Mucosa of rectum (tissue), 2 donors: Measurements from ENCODE around the gene TSC22D1.
A peak's percentile ranks its signal among the peaks of the same experiment; 100 is the strongest.

Experiments used
- H3K27ac ChIP-seq, 2 donors: one replicate each; pipeline ENCODE4 v1.7.0; 2013; ENCODE audit warnings: inconsistent platforms in 2 of 2, low read depth in 2 of 2, low read length in 2 of 2
- H3K27me3 ChIP-seq, 2 donors: one replicate each; pipeline ENCODE4 v1.7.0; 2013; ENCODE audit warnings: low read length in 2 of 2; ENCODE audit not compliant: control insufficient read depth in 2 of 2, insufficient read depth in 2 of 2
- H3K36me3 ChIP-seq, 2 donors: one replicate each; pipeline ENCODE4 v1.7.0; 2013; ENCODE audit warnings: low read length in 2 of 2; ENCODE audit not compliant: control insufficient read depth in 2 of 2, insufficient read depth in 2 of 2
- H3K4me1 ChIP-seq, 2 donors: one replicate each; pipeline ENCODE4 v1.7.0; 2013; ENCODE audit warnings: low read length in 2 of 2, mild to moderate bottlenecking in 1 of 2; ENCODE audit not compliant: control insufficient read depth in 2 of 2, insufficient read depth in 2 of 2
- H3K4me3 ChIP-seq, 2 donors: one replicate each; pipeline ENCODE4 v1.7.0; 2013; ENCODE audit warnings: low read length in 2 of 2
- H3K9ac ChIP-seq, 2 donors: one replicate each; pipeline ENCODE4 v1.7.0; 2013; ENCODE audit warnings: low read length in 2 of 2, low read depth in 1 of 2, mild to moderate bottlenecking in 1 of 2
- H3K9me3 ChIP-seq, 2 donors: one replicate each; pipeline ENCODE4 v1.7.0; 2013; ENCODE audit warnings: low read length in 2 of 2; ENCODE audit not compliant: control insufficient read depth in 2 of 2
- donor health status: healthy.
- donor health status: Normal muscosa, but diverticular disease.

TSC22D1 gene

DNA sequence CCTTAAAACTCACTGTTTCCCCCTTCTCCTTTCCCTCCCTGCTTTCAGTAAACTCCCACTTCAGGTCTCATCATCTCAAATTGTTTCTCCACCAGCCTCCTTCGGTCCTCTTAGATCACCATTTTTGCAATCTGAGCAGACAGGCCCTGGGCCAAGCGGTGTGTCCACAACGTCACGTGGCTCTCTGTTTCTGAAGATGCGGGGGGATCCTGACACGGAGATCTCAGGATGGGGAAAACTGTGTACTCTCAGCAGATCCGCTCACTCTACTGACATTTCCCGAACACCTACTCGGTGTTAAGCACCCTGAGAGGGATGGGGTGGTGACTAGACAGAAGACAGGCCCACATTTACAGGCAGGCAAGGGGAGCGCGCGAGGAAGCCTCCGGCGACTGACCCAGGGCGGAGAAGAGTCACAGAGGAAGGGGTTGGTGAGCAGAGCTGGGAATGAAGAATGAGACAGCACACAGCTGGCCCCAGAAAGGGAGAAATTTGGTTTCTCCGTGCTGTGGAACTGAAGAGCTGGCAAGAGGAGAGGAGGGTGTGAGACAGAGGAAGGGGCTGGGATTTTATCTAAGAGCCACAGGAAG is 163.7 kb downstream of the TSC22D1 start:
- Histone ChIP-seq H3K36me3 (no peaks in the 10 kb centered on the region), H3K4me1 (peaks cover 0 to 6% of the 10 kb centered on the region in 2 donors), H3K4me3 (no peak overlapping the region), H3K27ac (no peak overlapping the region), H3K27me3 (no peaks in the 10 kb centered on the region), H3K9me3 (no peaks in the 10 kb centered on the region), H3K9ac (peak overlapping the region in 1 of 2 donors; percentile 31)

DNA sequence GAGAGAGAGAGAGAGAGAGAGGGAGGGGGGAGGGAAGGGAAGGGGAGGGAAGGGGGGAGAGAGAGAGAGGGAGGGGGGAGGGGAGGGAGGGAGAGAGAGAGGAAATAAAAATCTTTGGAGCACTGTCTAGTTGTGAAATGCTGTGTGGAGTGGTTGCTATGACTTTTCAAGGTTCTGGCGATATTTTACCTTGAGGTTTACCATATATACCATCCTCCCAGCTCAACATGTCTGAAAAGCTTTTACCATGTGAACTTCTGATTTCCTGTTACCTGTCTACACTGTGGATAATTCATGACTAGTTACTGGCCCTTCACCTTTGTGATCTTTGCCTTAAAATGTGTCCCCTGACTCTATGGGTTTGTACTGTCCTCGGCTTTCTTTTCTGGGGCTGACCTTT is 164.3 kb downstream of the TSC22D1 start:
- H3K4me1 ChIP-seq: peaks cover 0 to 6% of the 10 kb centered on the region in 2 donors
- no peaks in the 10 kb centered on the region for H3K9me3 ChIP-seq
- no peaks in the 10 kb centered on the region for H3K36me3 ChIP-seq
- H3K9ac ChIP-seq: no peak overlapping the region
- H3K27ac ChIP-seq: no peak overlapping the region
- peaks cover 0 to 2% of the 10 kb centered on the region in 2 donors for H3K27me3 ChIP-seq
- no peak overlapping the region for H3K4me3 ChIP-seq

DNA sequence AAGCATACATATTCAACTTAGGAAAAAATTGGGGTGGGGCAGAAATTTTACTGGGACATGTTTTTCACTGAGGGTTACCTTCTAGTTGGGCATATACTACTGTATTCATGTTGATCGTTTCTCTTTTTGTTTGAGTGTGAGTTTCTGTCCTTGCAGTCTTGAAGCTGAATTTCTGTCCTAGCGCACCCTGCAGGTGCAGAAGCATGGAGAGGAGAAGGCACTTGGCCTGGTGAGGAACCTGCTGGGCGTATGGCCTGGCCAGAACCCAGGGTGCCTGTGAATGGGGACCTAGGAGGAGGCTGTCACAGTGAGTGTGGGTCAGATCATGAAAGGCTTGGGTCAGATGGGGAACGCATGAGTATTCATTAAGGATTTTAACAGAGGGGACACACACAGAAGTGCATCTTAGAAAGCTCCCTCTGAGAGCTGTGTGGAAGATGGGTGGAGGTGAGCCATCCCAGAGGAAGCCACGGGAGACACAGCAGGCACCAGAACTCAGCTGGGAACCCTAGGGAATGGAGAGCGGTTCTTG is 165.7 kb downstream of the TSC22D1 start:
- Histone ChIP-seq H3K9me3 (no peaks in the 10 kb centered on the region), H3K36me3 (no peaks in the 10 kb centered on the region), H3K27ac (no peak overlapping the region), H3K4me3 (no peak overlapping the region), H3K4me1 (peaks cover 6 to 14% of the 10 kb centered on the region in 2 donors), H3K27me3 (peaks cover 0 to 6% of the 10 kb centered on the region in 2 donors), H3K9ac (no peak overlapping the region)

DNA sequence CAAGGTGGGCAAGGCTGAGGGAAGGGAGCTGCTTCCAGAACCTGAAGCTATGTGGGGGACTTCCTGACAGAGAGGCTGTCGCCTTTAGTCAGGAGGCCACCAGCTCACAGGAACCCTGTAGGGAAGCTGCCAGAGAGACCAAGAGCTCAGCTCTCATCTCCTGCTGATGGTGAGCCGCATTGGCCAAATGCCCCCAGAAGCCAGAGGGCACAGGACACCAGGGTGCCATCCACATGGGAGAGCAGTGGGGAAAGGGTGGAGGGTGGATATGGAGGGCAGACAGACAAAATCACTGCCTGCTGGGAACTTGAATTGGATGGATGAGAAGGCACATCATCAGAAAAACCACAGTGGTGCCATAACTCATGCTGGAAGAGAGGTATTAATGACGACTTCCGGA is 166.5 kb downstream of the TSC22D1 start:
- no peak overlapping the region for H3K4me3 ChIP-seq
- no peaks in the 10 kb centered on the region for H3K9me3 ChIP-seq
- H3K27ac ChIP-seq: no peak overlapping the region
- no peaks in the 10 kb centered on the region for H3K36me3 ChIP-seq
- H3K4me1 ChIP-seq: peaks cover 6 to 17% of the 10 kb centered on the region in 2 donors
- H3K27me3 ChIP-seq: peaks cover 0 to 6% of the 10 kb centered on the region in 2 donors
- H3K9ac ChIP-seq: no peak overlapping the region

DNA sequence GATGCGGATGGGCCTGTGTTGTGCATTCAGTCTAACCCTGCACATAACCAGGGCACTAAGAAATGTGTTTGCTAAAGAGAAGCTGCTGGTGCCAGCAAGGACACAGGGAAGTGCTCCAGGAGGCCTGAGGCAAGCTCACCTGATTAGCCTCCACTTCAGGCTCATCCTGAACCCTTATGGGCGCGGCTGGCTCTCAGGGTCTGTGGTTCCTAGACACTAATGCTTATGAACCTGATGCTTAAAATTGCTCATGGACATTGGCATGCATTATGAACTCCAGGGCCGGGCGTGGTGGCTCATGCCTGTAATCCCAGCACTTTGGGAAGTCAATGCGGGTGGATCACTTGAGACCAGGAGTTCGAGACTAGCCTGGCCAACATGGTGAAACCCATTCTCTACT is 168.2 kb downstream of the TSC22D1 start:
- no peaks in the 10 kb centered on the region for H3K36me3 ChIP-seq
- H3K4me3 ChIP-seq: no peak overlapping the region
- H3K4me1 ChIP-seq: peaks cover 15 to 27% of the 10 kb centered on the region in 2 donors
- peaks cover 0 to 6% of the 10 kb centered on the region in 2 donors for H3K27me3 ChIP-seq
- H3K27ac ChIP-seq: no peak overlapping the region
- no peaks in the 10 kb centered on the region for H3K9me3 ChIP-seq
- H3K9ac ChIP-seq: no peak overlapping the region

DNA sequence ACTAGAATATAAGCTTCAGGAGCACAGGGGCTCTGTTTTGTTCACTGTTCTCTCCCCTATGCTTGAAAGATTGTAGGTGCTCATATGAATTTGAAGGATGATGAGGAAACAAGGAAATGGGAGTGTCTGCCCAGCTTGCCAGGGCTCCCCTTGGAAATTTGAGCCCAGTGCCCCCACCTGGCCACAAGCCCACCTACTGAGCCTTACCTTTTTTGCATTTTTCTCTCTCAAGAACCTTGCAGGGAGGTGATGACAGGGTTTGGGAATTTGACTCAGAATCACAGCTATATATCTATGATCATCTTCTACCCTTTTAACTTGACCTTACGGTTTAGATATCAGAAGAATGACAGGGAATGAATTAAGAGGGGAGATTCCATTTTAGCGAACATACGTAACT is 168.8 kb downstream of the TSC22D1 start:
- peaks cover 0 to 6% of the 10 kb centered on the region in 2 donors for H3K27me3 ChIP-seq
- H3K9ac ChIP-seq: no peak overlapping the region
- no peaks in the 10 kb centered on the region for H3K9me3 ChIP-seq
- H3K27ac ChIP-seq: no peak overlapping the region
- no peak overlapping the region for H3K4me3 ChIP-seq
- H3K4me1 ChIP-seq: peaks cover 17 to 27% of the 10 kb centered on the region in 2 donors
- H3K36me3 ChIP-seq: no peaks in the 10 kb centered on the region

DNA sequence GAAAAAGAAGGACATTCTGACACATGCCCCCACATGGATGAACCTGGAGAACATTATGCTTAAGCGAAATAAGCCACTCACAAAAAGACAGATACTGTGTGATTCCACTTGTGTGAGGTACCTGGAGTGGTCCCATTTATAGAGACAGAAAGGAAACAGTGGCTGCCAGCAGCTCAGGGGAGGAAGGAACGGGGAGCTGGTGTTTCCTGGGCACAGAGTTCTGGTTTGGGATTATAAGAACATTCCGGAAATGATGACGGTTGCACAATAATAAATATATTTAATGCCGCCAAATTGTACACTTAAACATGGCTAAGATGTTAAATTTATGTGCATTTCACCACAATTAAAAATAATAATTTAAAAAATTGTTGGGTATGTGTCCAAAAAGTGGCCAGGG is 169.5 kb downstream of the TSC22D1 start:
- no peaks in the 10 kb centered on the region for H3K36me3 ChIP-seq
- H3K9ac ChIP-seq: peak overlapping the region in 1 of 2 donors; percentile 79
- no peaks in the 10 kb centered on the region for H3K9me3 ChIP-seq
- no peak overlapping the region for H3K27ac ChIP-seq
- peaks cover 0 to 6% of the 10 kb centered on the region in 2 donors for H3K27me3 ChIP-seq
- peaks cover 17 to 27% of the 10 kb centered on the region in 2 donors for H3K4me1 ChIP-seq
- H3K4me3 ChIP-seq: no peak overlapping the region

DNA sequence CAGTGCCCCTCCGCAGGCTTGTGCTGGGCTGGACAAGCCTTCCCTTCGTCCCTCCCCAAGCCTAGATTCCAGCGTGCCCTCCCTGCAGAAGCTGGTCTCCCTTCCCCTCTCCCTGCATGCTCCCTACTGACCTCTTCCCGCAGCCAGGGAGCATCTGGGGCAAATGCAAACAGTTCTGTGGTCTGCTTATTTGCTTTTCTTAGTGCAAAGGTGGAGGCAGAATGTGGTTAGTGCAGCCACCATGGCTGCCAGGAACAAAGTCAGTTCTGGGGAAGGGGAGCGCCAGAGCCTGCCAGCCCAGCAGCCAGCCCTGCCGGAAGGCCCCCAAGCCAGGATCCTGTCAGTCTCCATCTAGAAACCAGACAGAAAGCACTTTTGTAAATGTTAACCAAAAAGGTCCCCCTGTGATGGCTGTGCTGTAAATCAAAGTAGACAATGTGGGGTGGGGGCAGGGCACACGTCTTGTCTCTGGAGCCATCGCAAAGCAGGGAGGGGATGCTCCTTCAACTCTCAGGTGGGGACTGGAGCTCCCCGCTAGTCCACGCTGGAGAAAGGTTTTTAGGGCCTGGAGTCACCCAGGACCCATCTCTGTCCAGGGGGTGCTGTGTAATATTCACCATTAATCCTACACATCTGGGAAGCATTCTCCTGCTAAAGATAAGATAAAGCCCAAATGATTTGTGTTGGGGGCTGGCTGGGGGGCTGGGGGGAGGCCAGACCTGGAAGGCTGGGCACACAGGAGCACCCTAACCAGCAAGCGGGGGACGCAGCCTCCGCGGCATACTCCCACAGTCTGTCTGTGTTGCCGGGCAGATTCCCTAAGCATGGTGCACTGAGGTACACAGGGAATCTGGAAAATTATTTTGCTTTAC is 171.6 kb downstream of the TSC22D1 start:
- H3K4me1 ChIP-seq: peaks cover 20 to 25% of the 10 kb centered on the region in 2 donors
- peaks cover 0 to 6% of the 10 kb centered on the region in 2 donors for H3K27me3 ChIP-seq
- peak overlapping the region; percentile 56 to 65 for H3K4me3 ChIP-seq
- no peaks in the 10 kb centered on the region for H3K9me3 ChIP-seq
- no peaks in the 10 kb centered on the region for H3K36me3 ChIP-seq
- H3K27ac ChIP-seq: peak overlapping the region; percentile 79 to 82
- peak overlapping the region; percentile 79 to 80 for H3K9ac ChIP-seq

DNA sequence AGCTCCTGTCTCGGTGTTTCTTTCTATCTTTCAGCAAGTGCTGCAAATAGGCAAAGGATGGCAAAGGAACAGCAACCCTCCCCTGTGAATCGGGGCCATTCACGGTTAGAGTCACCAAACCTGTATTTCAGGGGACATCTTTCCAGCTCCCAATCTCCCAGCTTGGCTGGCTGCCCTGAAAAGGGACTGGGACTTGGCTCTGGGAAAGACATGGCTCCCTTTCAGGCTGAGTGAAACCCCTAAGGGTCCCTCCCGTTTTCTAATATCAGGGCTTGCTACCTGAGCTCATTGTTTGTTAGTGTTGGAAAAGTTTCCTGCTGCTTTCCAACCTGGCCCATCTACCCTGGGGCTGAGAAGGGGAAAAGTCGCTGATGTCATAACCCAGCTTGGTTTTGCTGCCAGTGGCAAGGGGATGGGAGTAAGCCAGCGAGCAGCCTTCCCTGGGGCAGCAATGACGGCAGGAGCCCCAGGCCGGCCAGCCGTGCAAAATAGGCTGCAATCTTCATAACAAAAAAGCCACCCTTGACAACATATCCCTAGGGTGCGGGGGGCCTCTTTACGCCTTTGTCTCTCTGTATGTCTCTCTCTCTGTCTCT is 172.6 kb downstream of the TSC22D1 start:
- H3K27ac ChIP-seq: peak overlapping the region; percentile 79 to 82
- no peaks in the 10 kb centered on the region for H3K9me3 ChIP-seq
- H3K4me1 ChIP-seq: peaks cover 20 to 25% of the 10 kb centered on the region in 2 donors
- peaks cover 0 to 6% of the 10 kb centered on the region in 2 donors for H3K27me3 ChIP-seq
- H3K4me3 ChIP-seq: peak overlapping the region in 1 of 2 donors; percentile 58
- peak overlapping the region in 1 of 2 donors; percentile 9 for H3K9ac ChIP-seq
- H3K36me3 ChIP-seq: no peaks in the 10 kb centered on the region
